ENCODE measurements around the gene BCL2L11. TPM values are rescaled to one million over a fixed set of nuclear protein-coding genes. Genes with fewer than 3 reads are reported as not detected.

BCL2L11 gene
- total and polyA plus RNA-seq, 9 of the 15 experiments (the other 6 are each of a cell fraction or from before 2014, with no cell fraction given), result 2.2 to 18.8 (median 5.0) TPM

GRCh38 chr2:111162718-111163331 lies 42.1 kb downstream of the BCL2L11 start (continued):
- TF ChIP-seq, protein P1, sequence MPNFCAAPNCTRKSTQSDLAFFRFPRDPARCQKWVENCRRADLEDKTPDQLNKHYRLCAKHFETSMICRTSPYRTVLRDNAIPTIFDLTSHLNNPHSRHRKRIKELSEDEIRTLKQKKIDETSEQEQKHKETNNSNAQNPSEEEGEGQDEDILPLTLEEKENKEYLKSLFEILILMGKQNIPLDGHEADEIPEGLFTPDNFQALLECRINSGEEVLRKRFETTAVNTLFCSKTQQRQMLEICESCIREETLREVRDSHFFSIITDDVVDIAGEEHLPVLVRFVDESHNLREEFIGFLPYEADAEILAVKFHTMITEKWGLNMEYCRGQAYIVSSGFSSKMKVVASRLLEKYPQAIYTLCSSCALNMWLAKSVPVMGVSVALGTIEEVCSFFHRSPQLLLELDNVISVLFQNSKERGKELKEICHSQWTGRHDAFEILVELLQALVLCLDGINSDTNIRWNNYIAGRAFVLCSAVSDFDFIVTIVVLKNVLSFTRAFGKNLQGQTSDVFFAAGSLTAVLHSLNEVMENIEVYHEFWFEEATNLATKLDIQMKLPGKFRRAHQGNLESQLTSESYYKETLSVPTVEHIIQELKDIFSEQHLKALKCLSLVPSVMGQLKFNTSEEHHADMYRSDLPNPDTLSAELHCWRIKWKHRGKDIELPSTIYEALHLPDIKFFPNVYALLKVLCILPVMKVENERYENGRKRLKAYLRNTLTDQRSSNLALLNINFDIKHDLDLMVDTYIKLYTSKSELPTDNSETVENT (CRISPR knock-in tag; IDR thresholded peaks at IDR 0.05), result no peak
- TF ChIP-seq PCBP1 (IDR thresholded peaks at IDR 0.05; ENCODE audit: low read depth, low read length, poor library complexity, severe bottlenecking), result no peak
- peak; percentile 51; the same call in 1 of the 2 replicates for TF ChIP-seq PML (IDR thresholded peaks at IDR 0.05; ENCODE audit: low read length)
- TF ChIP-seq TOE1 (IDR thresholded peaks at IDR 0.05; ENCODE audit: borderline replicate concordance), result no peak
- 0 out of 2 replicates have a peak, but pooled peaks have one; percentile 28 for TF ChIP-seq TOE1 (CRISPR knock-in tag; IDR thresholded peaks at IDR 0.05; ENCODE audit: borderline replicate concordance, low read depth)
- TF ChIP-seq TEAD4 (IDR thresholded peaks at IDR 0.05; ENCODE audit: low read length), result peak; percentile 90
- no peak for TF ChIP-seq TEAD4 (CRISPR knock-in tag; IDR thresholded peaks at IDR 0.05; ENCODE audit: borderline replicate concordance)
- TF ChIP-seq POLR2AphosphoS5 (IDR thresholded peaks at IDR 0.05; ENCODE audit: control insufficient read depth, insufficient read depth, low read depth, low read length), result peak; percentile 40; the same call in 1 of the 2 replicates
- no peak for TF ChIP-seq ZNF175 (CRISPR knock-in tag; IDR thresholded peaks at IDR 0.05; ENCODE audit: low read depth)
- TF ChIP-seq RREB1 (CRISPR knock-in tag; IDR thresholded peaks at IDR 0.05), result no peak
